Lung (tissue), 12 donors: ENCODE measurements around the gene LYST. TPM values are rescaled to one million over a fixed set of nuclear protein-coding genes. Genes with fewer than 3 reads are reported as not detected.

Experiments used
- ATAC-seq: fragments of 200-7000 bp; cut with Tn5 transposase; one replicate; pipeline ENCODE4 v1.9.1; 2020; ENCODE audit warnings: moderate number of reproducible peaks; ENCODE audit not compliant: insufficient read depth, low FRiP score
- DNase-seq, 3 donors: peaks; one replicate each; pipeline ENCODE4 v3.0.0-alpha.2; 2013 to 2017
- H3K27ac ChIP-seq, 2 donors: one replicate each; pipeline ENCODE4 v1.5.1; 2013; ENCODE audit warnings: mild to moderate bottlenecking in 2 of 2, moderate library complexity in 2 of 2, control low read depth in 1 of 2, inconsistent platforms in 1 of 2, low read depth in 1 of 2, low read length in 1 of 2
- H3K27me3 ChIP-seq, 3 donors: one replicate each; pipeline ENCODE4 v1.5.1; 2013; ENCODE audit warnings: low read length in 2 of 3; ENCODE audit not compliant: control insufficient read depth in 3 of 3, insufficient read depth in 3 of 3
- H3K36me3 ChIP-seq, 4 donors: one replicate each; pipeline ENCODE4 v1.5.1; 2013; ENCODE audit warnings: low read length in 4 of 4, mild to moderate bottlenecking in 1 of 4, moderate library complexity in 1 of 4; ENCODE audit not compliant: control insufficient read depth in 4 of 4, insufficient read depth in 4 of 4
- H3K4me1 ChIP-seq, 5 donors: one replicate each; pipeline ENCODE4 v1.5.1; 2013; ENCODE audit warnings: low read length in 5 of 5, mild to moderate bottlenecking in 2 of 5, moderate library complexity in 1 of 5; ENCODE audit not compliant: control insufficient read depth in 5 of 5, insufficient read depth in 5 of 5
- H3K4me3 ChIP-seq: one replicate; pipeline ENCODE4 v1.5.1; 2013; ENCODE audit warnings: mild to moderate bottlenecking, control low read depth, moderate library complexity
- H3K9ac ChIP-seq, 2 donors: one replicate each; pipeline ENCODE4 v1.5.1; 2013; ENCODE audit warnings: low read length in 2 of 2, control low read depth in 1 of 2; ENCODE audit not compliant: insufficient read depth in 1 of 2
- H3K9me3 ChIP-seq, 4 donors: one replicate each; pipeline ENCODE4 v1.5.1; 2013; ENCODE audit warnings: low read length in 3 of 4, mild to moderate bottlenecking in 1 of 4, moderate library complexity in 1 of 4; ENCODE audit not compliant: control insufficient read depth in 4 of 4, insufficient read depth in 3 of 4
- CTCF ChIP-seq: IDR thresholded peaks from 2 replicates; pipeline ENCODE4 v1.5.1; 2012; ENCODE audit warnings: mild to moderate bottlenecking; ENCODE audit errors: control extremely low read depth, extremely low read depth
- WGBS, 2 donors: extraction: QIAGEN DNeasy Blood & Tissue Kit; methylation state at CpG; one replicate each; pipeline ENCODE4 v1.1.7; 2013; 5-methylcytosine and 5-hydroxymethylcytosine counted together
- polyA plus RNA-seq, 2 donors: library from polyadenylated mRNA; stranded (reverse); fragments of 200-250 nt; gene quantifications; one replicate each; pipeline ENCODE4 v1.2.1, GENCODE V29; 2013
- total RNA-seq, 2 donors: library from RNA; depleted of rRNA in 1 of 2; stranded (reverse); fragments of >200 nt in 1 of 2; gene quantifications; one replicate each; pipeline ENCODE4 v1.2.1, GENCODE V29; 2014 to 2021
- donor health status: control.
- donor health status: control.
- donor health status: Bipolar disorder and iron deficiency.
- donor health status: healthy.
- donor health status: DM: yes; HTN: yes; CAD: no.

LYST gene
- total and polyA plus RNA-seq, 4 donors = 9.8 to 82.7 (median 31.7) TPM

GRCh38 chr1:235858766-235859165 lies 7.9 kb downstream of the LYST start:
- peaks cover 0 to 14% (median 1%) of the 10 kb centered on the region in 5 donors for H3K4me1 ChIP-seq
- no peak for TF ChIP-seq CTCF
- H3K4me3 ChIP-seq = no peak overlapping the region
- ATAC-seq = no peak
- 20 to 58% methylated on average over 1 of the region's 1 CpG for WGBS, 2 donors
- no peak overlapping the region for H3K27ac ChIP-seq
- DNase-seq = no peak
- no peaks in the 10 kb centered on the region for H3K36me3 ChIP-seq
- H3K27me3 ChIP-seq = no peaks in the 10 kb centered on the region
- H3K9ac ChIP-seq = no peak overlapping the region
- H3K9me3 ChIP-seq = no peaks in the 10 kb centered on the region

GRCh38 chr1:235857756-235858155 lies 8.9 kb downstream of the LYST start:
- Histone ChIP-seq H3K9me3 (no peaks in the 10 kb centered on the region), H3K4me3 (no peak overlapping the region), H3K4me1 (peaks cover 0 to 11% (median 0%) of the 10 kb centered on the region in 5 donors), H3K27ac (no peak overlapping the region), H3K9ac (no peak overlapping the region), H3K27me3 (no peaks in the 10 kb centered on the region), H3K36me3 (no peaks in the 10 kb centered on the region)
- DNase-seq = no peak
- TF ChIP-seq CTCF = no peak
- whole genome bisulfite sequencing, 2 donors = 40 to 78% methylated on average over 2 of the region's 2 CpGs
- no peak for ATAC-seq

- no peak overlapping the region for H3K27ac ChIP-seq
- no peaks in the 10 kb centered on the region for H3K9me3 ChIP-seq
- 50 to 63% methylated on average over 1 of the region's 1 CpG for WGBS, 2 donors
- peaks cover 0 to 11% (median 0%) of the 10 kb centered on the region in 5 donors for H3K4me1 ChIP-seq
- no peak for DNase-seq
- H3K36me3 ChIP-seq = no peaks in the 10 kb centered on the region
- no peak for TF ChIP-seq CTCF
- no peak overlapping the region for H3K4me3 ChIP-seq
- no peak for ATAC-seq
- no peaks in the 10 kb centered on the region for H3K27me3 ChIP-seq
- H3K9ac ChIP-seq = no peak overlapping the region
Measured at GRCh38 chr1:235855811-235856429, 10.8 kb downstream of the LYST start.

- Histone ChIP-seq H3K4me3 (no peak overlapping the region), H3K9ac (no peak overlapping the region), H3K9me3 (no peaks in the 10 kb centered on the region), H3K36me3 (no peaks in the 10 kb centered on the region), H3K4me1 (peaks cover 0 to 11% (median 0%) of the 10 kb centered on the region in 5 donors), H3K27ac (no peak overlapping the region), H3K27me3 (no peaks in the 10 kb centered on the region)
- 79 to 89% methylated on average over 3 of the region's 3 CpGs for WGBS, 2 donors
- no peak for TF ChIP-seq CTCF
- no peak for ATAC-seq
- no peak for DNase-seq
Measured at GRCh38 chr1:235854347-235854746, 12.4 kb downstream of the LYST start.
